HG02798 (cell line): ENCODE results near the gene DPPA3.
"Not testable (repeated sequence)": the region's sequence is repeated elsewhere in the genome, so short reads cannot be mapped to it uniquely, and the experiment has no call there.

ENCODE experiments used
- ATAC-seq: cut with Tn5 transposase; IDR thresholded peaks from one replicate; pipeline ENCODE4 v1.9.1; 2021; ENCODE audit warnings: mild to moderate bottlenecking; ENCODE audit not compliant: unreplicated experiment, poor library complexity

Gene DPPA3

GRCh38 chr12:7729746-7730145 is 18.5 kb downstream of the DPPA3 start:
- ATAC-seq = no peak

GRCh38 chr12:7730984-7731383 is 19.8 kb downstream of the DPPA3 start:
- ATAC-seq = not testable (repeated sequence)

GRCh38 chr12:7731486-7731885 is 20.3 kb downstream of the DPPA3 start:
- no peak for ATAC-seq

- no peak for ATAC-seq
Measured at GRCh38 chr12:7732993-7733392, 21.8 kb downstream of the DPPA3 start.

- ATAC-seq = no peak
Measured at GRCh38 chr12:7747246-7747645, 36.0 kb downstream of the DPPA3 start, which contains the start of gene CLEC4C. TSS of gene CLEC4C (minus strand) at chr12:7747375. CDS start at chr12:7747348, 27 bp downstream.

GRCh38 chr12:7748852-7749251 is 37.6 kb downstream of the DPPA3 start:
- no peak for ATAC-seq

- no peak for ATAC-seq
Measured at GRCh38 chr12:7749442-7749841, 38.2 kb downstream of the DPPA3 start.

- ATAC-seq = no peak
Measured at GRCh38 chr12:7750350-7750749, 39.1 kb downstream of the DPPA3 start.

- ATAC-seq = no peak
Measured at GRCh38 chr12:7751394-7751793, 40.2 kb downstream of the DPPA3 start.

GRCh38 chr12:7751941-7752922 is 41.0 kb downstream of the DPPA3 start:
- not testable (repeated sequence) for ATAC-seq

- ATAC-seq = not testable (repeated sequence)
Measured at GRCh38 chr12:7755668-7756067, 44.4 kb downstream of the DPPA3 start.

GRCh38 chr12:7756993-7757392 is 45.8 kb downstream of the DPPA3 start:
- no peak for ATAC-seq

- no peak for ATAC-seq
Measured at GRCh38 chr12:7758766-7759140, 47.5 kb downstream of the DPPA3 start.
